Activated T-cell treated with anti-CD3 and anti-CD28 coated beads, Interleukin-2, amount 50 U/mL, for 72 hours (primary cell): ENCODE data around the gene CDK2AP2. TPM values are rescaled to one million over a fixed set of nuclear protein-coding genes. Genes with fewer than 3 reads are reported as not detected.
A peak's percentile ranks its signal among the peaks of the same experiment; 100 is the strongest.
"Not testable (repeated sequence)": the region's sequence is repeated elsewhere in the genome, so short reads cannot be mapped to it uniquely, and the experiment has no call there.

Source experiments
- ATAC-seq, 2 donors: fragments of 150-1000 bp; cut with Tn5 transposase; replicated peaks in 1 of 2; 2 replicates each; pipeline ENCODE4 v1.10.0; 2021; ENCODE audit warnings: moderate library complexity in 2 of 2, mild to moderate bottlenecking in 1 of 2
- DNase-seq, 2 donors: peaks; one replicate each; pipeline ENCODE4 v3.0.0; 2021 to 2022; ENCODE audit warnings: mixed read lengths in 1 of 2
- H3K27ac Mint-ChIP-seq: one replicate; pipeline ENCODE4 v1.8.0; 2022; ENCODE audit warnings: mild to moderate bottlenecking, moderate library complexity, mixed read lengths
- H3K27me3 Mint-ChIP-seq: one replicate; pipeline ENCODE4 v1.8.0; 2022; ENCODE audit warnings: low read depth, mixed read lengths
- H3K36me3 Mint-ChIP-seq, 2 donors: one replicate each; pipeline ENCODE4 v1.8.0; 2022; ENCODE audit warnings: mixed read lengths in 2 of 2, mild to moderate bottlenecking in 1 of 2; ENCODE audit not compliant: insufficient read depth in 2 of 2
- H3K4me1 Mint-ChIP-seq: one replicate; pipeline ENCODE4 v1.8.0; 2022; ENCODE audit warnings: low read depth, mixed read lengths
- H3K4me3 Mint-ChIP-seq, 2 donors: one replicate each; pipeline ENCODE4 v1.8.0; 2022; ENCODE audit warnings: mild to moderate bottlenecking in 2 of 2, mixed read lengths in 2 of 2, moderate library complexity in 2 of 2
- H3K9me3 Mint-ChIP-seq, 2 donors: one replicate each; pipeline ENCODE4 v1.8.0; 2022; ENCODE audit warnings: mixed read lengths in 2 of 2
- total RNA-seq, 2 donors: library from RNA; stranded (reverse); gene quantifications; one replicate each; pipeline ENCODE4 v1.2.3, GENCODE V29; 2022

CDK2AP2 gene
- total RNA-seq, 2 donors from 2014 or later, result 103 to 137 TPM

GRCh38 chr11:67485873-67486361 is 22.0 kb downstream of the CDK2AP2 start:
- not testable (repeated sequence) for H3K27me3 Mint-ChIP-seq, H3K9me3 Mint-ChIP-seq
- DNase-seq (peak; percentile 79 to 83), ATAC-seq (peak; percentile 3 to 17)
- Mint-ChIP-seq H3K4me3 (peak overlapping the region; percentile 87 to 96), H3K27ac (peak overlapping the region; percentile 79), H3K36me3 (peaks cover 8 to 19% of the 10 kb centered on the region in 2 donors), H3K4me1 (peaks cover 74% of the 10 kb centered on the region)

GRCh38 chr11:67484847-67485311 is 23.1 kb downstream of the CDK2AP2 start:
- DNase-seq (peak; percentile 80 to 81), ATAC-seq (peak; percentile 5 to 12)
- H3K4me1 Mint-ChIP-seq, result peaks cover 73% of the 10 kb centered on the region
- H3K36me3 Mint-ChIP-seq, result peaks cover 8 to 18% of the 10 kb centered on the region in 2 donors
- peak overlapping the region; percentile 98 for H3K27ac Mint-ChIP-seq
- peak overlapping the region; percentile 87 to 96 for H3K4me3 Mint-ChIP-seq
- peaks cover 1 to 2% of the 10 kb centered on the region in 2 donors for H3K9me3 Mint-ChIP-seq
- no peaks in the 10 kb centered on the region for H3K27me3 Mint-ChIP-seq

DNA sequence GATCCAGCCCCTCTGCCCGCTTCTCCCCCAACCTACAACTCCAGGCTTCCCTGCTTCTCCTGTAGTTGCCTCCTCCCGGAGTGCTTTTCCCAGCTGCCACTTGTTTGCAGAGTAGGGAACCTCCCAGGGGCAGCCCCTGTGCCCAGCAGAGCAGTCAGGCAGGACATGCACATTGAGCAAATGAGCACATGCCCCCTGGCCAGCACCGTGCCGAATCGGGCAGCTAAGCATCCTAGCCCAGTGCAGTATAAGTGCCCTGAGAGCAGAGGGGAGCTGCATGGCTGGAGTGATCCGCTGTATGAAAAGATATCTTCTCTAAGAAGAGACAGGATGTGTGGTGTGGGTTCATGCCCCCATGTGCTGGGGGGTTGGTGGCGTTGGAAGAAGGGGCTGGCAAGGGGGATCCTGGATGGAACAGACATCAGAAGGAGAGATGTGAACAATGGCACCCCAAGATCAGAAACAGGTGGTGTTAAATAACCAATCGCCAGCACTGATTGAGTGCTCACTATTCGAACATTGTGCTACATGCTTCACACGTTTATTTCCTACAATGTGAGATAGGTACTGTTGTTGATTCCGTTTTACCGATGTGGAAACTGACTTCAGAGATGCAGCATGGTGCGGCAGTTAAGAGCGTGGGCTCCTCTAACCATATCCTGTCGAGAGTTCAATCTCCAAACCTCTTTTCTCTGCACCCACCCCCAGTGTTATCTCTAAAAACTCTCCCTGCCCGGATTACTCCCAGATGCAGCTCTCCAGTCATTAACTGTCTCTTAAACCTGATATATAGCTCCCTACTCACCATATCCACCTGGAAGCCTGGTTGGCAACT is 23.9 kb downstream of the CDK2AP2 start:
- Mint-ChIP-seq H3K36me3 (peaks cover 5 to 13% of the 10 kb centered on the region in 2 donors), H3K27ac (peak overlapping the region; percentile 98), H3K4me3 (peak overlapping the region; percentile 87 to 96), H3K4me1 (peaks cover 68% of the 10 kb centered on the region), H3K9me3 (peaks cover 1 to 2% of the 10 kb centered on the region in 2 donors), H3K27me3 (no peaks in the 10 kb centered on the region)
- DNase-seq, result peak; percentile 61 to 65
- ATAC-seq, result peak; percentile 18 to 33

DNA sequence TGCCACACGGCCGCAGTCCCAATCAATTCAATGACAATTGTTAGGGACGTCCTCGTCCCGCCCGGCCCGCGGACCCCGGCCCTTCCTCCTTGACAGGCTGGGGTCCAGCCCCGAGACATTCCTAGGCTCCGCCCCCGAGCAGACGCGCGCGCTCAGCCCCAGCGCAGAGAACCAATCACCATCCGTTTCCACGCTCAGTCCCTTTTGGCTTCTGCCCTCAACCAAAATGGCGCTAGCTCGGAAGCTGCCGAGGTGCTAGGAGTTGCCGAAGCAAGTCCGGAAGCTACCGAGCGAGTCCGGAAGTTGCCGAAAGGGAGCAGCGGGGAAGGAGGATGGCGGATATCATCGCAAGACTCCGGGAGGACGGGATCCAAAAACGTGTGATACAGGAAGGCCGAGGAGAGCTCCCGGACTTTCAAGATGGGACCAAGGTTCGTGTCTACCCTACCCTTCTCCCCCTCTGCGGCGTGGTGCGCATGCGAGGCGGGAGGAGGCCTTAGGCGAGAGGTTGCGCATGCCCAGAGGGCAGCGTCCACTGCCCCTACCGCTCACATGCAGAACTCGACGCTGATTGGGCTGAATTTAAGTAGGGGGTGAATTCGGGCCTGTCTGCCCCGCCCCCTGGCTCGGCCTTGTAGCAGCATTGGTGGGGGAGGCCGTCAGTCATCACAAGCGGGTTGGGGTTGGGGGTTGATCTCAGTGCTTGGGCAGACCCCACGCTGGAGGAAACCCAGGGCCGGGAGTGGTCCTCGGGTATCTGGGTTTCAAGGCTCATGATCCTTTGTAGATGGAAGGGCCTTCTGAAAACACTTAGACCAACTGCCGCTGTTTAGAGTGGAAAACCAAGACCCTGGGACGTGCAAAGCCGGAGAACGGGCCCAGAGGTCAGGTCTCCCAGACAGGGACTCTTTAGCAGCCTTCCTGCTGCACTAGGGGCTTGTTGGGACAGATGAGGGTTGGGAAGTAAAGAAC is 24.8 kb downstream of the CDK2AP2 start, which contains the start of gene AIP:
TSS of gene AIP (plus strand) at position 200 of the 972 bp plus-strand sequence. CDS start at position 333, 133 bp downstream.
- Mint-ChIP-seq H3K4me3 (peak within 1 kb of the TSS; percentile 87 to 96), H3K27ac (peak within 1 kb of the TSS; percentile 98), H3K27me3 (no peaks in the 10 kb centered on the region), H3K4me1 (peaks cover 59% of the 10 kb centered on the region), H3K9me3 (peaks cover 1 to 2% of the 10 kb centered on the region in 2 donors), H3K36me3 (peaks cover 5 to 13% of the 10 kb centered on the region in 2 donors)
- DNase-seq (peak; percentile 97 to 99), ATAC-seq (peak; percentile 62 to 64)

DNA sequence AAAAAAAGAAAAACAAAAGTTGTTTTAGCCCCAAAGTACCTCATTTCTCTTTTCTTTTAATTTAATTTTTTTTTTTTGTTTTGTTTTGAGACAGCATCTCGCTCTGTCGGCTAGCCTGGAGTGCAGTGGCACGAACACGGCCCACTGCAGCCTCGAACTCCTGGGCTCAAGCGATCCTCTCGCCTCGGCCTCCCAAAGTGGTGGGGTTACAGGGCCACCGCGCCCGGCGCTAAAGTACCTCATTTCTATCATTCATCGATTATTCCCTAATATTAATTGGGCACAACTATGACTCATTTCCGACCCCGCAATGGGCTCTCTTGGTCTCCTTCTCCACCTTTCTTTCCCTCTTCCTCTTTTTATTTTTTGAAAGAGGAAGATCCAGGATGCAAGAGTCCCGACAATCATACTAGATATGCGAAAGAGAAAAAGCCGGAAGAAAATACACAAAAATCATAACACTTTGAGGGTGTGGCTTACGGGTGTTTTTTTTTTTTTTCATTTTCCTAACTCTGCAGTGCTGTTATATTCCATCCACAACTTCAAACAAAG is 25.6 kb downstream of the CDK2AP2 start:
- H3K36me3 Mint-ChIP-seq, result peaks cover 2 to 7% of the 10 kb centered on the region in 2 donors
- ATAC-seq, result no peak
- peak overlapping the region; percentile 87 to 96 for H3K4me3 Mint-ChIP-seq
- H3K27me3 Mint-ChIP-seq, result no peaks in the 10 kb centered on the region
- no peaks in the 10 kb centered on the region for H3K9me3 Mint-ChIP-seq
- H3K4me1 Mint-ChIP-seq, result peaks cover 51% of the 10 kb centered on the region
- peak overlapping the region; percentile 98 for H3K27ac Mint-ChIP-seq
- DNase-seq, result no peak

DNA sequence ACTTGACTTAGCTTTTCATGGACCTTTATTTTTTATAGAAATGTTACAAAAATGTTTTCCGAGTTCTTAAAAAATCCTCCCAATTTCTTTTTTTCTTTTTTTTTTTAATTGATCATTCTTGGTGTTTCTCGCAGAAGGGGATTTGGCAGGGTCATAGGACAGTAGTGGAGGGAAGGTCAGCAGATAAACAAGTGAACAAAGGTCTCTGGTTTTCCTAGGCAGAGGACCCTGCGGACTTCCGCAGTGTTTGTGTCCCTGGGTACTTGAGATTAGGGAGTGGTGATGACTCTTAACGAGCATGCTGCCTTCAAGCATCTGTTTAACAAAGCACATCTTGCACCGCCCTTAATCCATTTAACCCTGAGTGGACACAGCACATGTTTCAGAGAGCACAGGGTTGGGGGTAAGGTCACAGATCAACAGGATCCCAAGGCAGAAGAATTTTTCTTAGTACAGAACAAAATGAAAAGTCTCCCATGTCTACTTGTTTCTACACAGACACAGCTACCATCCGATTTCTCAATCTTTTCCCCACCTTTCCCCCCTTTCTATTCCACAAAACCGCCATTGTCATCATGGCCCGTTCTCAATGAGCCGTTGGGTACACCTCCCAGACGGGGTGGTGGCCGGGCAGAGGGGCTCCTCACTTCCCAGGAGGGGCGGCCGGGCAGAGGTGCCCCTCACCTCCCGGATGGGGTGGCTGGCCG is 30.5 kb downstream of the CDK2AP2 start:
- not testable (repeated sequence) for ATAC-seq, H3K9me3 Mint-ChIP-seq, H3K27ac Mint-ChIP-seq, H3K36me3 Mint-ChIP-seq, H3K4me1 Mint-ChIP-seq, H3K27me3 Mint-ChIP-seq, DNase-seq, H3K4me3 Mint-ChIP-seq

- not testable (repeated sequence) for H3K4me1 Mint-ChIP-seq, H3K27me3 Mint-ChIP-seq, H3K4me3 Mint-ChIP-seq, DNase-seq, H3K27ac Mint-ChIP-seq, H3K36me3 Mint-ChIP-seq, ATAC-seq, H3K9me3 Mint-ChIP-seq
Observed at GRCh38 chr11:67476692-67477091, 31.3 kb downstream of the CDK2AP2 start.

- DNase-seq (no peak), ATAC-seq (no peak)
- no peaks in the 10 kb centered on the region for H3K9me3 Mint-ChIP-seq
- no peak overlapping the region for H3K4me3 Mint-ChIP-seq
- peaks cover 20% of the 10 kb centered on the region for H3K4me1 Mint-ChIP-seq
- H3K27ac Mint-ChIP-seq, result no peak overlapping the region
- H3K27me3 Mint-ChIP-seq, result no peaks in the 10 kb centered on the region
- H3K36me3 Mint-ChIP-seq, result no peaks in the 10 kb centered on the region
Observed at GRCh38 chr11:67472882-67473281, 35.1 kb downstream of the CDK2AP2 start.

DNA sequence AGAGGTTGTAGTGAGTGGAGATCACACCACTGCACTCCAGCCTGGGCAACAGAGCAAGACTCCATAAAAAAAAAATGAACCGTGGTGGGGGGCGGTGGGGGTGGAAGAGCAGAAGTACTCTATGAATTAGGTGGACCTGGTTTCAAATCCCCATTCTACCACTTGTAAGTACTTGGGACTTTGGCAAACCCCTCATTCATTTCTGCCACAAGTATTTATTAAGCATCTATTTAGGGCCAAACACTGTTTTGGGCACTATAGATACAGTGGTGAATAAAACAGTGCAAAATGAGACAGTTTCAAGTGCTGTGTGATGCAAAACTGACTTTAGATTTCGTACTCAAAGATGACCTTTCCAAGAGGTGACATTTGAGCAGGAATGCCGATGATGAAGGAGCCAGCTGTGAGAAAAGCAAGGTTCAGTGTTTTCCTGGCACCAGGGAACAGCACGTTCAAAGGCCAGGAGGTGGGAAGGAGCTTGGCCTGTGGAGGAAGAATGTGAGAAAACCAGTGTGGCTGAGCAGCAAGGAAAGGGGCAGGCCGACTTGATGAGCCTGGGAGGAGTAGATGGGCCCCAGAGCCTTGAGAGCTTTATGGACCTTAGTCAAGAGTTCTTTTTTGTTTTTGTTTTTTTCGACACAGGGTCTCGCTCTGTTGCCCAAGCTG is 37.5 kb downstream of the CDK2AP2 start:
- no peak for ATAC-seq
- H3K4me3 Mint-ChIP-seq, result peak overlapping the region in 1 of 2 donors; percentile 84
- H3K9me3 Mint-ChIP-seq, result no peaks in the 10 kb centered on the region
- no peak for DNase-seq
- no peaks in the 10 kb centered on the region for H3K36me3 Mint-ChIP-seq
- H3K27ac Mint-ChIP-seq, result no peak overlapping the region
- H3K27me3 Mint-ChIP-seq, result no peaks in the 10 kb centered on the region
- peaks cover 36% of the 10 kb centered on the region for H3K4me1 Mint-ChIP-seq

- DNase-seq, result no peak
- ATAC-seq, result no peak
- Mint-ChIP-seq H3K27me3 (no peaks in the 10 kb centered on the region), H3K9me3 (no peaks in the 10 kb centered on the region), H3K27ac (peak overlapping the region; percentile 22), H3K36me3 (no peaks in the 10 kb centered on the region), H3K4me1 (peaks cover 41% of the 10 kb centered on the region), H3K4me3 (peak overlapping the region; percentile 84 to 94)
Observed at GRCh38 chr11:67469508-67469811, 38.5 kb downstream of the CDK2AP2 start.

DNA sequence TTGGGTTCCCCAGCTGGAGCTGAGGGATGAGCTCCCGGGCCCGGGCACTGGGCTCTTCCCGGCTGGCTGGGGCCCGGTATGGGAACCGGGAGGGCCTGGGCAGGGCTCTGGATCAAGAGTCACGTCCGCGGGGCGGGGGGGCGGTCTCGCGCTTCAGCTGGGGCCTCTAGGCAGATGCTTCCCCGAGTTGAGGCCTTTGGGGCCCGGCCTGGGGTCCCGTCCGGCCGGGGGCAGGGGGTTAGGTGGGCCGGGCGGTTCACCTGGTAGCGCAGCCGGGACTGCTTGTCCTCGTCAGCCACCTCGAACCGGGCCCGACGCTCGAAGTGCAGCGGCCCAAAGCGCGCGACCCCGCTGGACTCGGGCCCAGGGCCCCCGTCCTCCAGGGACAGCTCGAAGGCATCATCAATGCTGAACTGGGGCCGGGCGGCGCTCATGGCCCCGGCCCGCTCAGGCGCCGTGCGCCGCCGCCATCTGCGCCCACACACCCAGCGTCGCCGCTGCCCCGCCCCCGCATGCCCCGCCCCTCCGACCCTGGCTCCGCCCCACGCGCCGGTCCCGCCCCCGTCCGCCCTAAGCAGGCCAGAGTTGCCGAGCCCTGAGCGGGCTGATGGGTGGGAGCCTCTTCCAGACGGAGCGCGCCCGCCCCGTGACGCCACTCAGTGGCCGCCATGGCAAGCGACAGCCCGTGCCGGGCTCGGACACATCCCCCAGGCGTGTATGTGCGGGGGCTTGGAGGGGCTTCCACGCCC is 39.0 kb downstream of the CDK2AP2 start, which contains the start of gene TMEM134:
TSS of gene TMEM134 (minus strand) at position 493 of the 749 bp plus-strand sequence. CDS start at position 434, 59 bp downstream.
- ATAC-seq (peak; percentile 85), DNase-seq (peak; percentile 92 to 95)
- peak within 1 kb of the TSS; percentile 94 to 95 for H3K4me3 Mint-ChIP-seq
- H3K36me3 Mint-ChIP-seq, result no peaks in the 10 kb centered on the region
- peaks cover 46% of the 10 kb centered on the region for H3K4me1 Mint-ChIP-seq
- no peaks in the 10 kb centered on the region for H3K27me3 Mint-ChIP-seq
- peak within 1 kb of the TSS; percentile 43 for H3K27ac Mint-ChIP-seq
- no peaks in the 10 kb centered on the region for H3K9me3 Mint-ChIP-seq
